HG02885 (cell line): ENCODE measurements around the gene DUOX1.
"Not testable (repeated sequence)": the region's sequence is repeated elsewhere in the genome, so short reads cannot be mapped to it uniquely, and the experiment has no call there.

Experiments
- ATAC-seq: cut with Tn5 transposase; IDR thresholded peaks from one replicate; pipeline ENCODE4 v1.9.1; 2021; ENCODE audit warnings: mild to moderate bottlenecking; ENCODE audit not compliant: unreplicated experiment, poor library complexity

DUOX1 gene

DNA sequence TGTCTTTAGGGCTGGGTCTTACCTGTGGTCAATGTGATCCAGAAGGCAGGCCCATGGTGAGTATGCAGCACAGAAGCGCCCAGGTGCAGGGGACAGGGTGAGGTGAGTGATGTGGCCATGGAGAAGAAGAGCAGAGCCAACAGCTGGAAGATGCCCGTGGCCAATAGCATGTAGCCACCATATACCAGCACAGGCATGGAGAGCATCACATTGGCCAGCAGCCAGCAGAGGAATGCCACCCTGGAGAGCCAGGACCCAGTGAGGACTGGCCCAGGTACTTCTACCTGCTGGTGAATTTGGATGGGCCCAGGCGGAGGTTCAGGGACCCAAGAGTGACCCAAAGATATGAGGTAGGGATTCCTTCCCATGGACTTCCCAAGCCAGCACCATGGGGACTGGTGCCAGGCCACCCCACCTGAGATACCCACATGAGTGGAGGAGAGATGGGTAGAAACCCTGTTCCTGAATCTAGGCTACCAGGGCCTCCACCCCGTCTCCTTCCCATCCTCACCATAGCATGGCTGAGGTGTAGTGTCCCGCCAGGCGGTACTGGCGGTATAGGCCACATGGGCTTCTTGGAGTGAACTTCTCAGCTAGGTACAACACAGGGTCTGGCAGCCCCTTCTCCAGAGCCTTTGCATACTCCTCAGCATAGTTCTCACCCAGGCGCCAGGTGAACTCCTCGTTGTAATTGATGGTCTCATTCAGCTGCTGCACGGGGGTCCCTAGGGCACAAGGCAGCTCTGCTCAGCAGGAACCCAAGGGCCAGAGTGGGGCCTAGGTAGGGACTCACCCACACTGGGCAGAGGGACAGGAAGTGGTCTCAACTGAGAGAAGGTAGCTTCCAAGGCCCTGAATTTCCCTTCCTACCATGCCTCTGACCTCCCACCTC is 9.5 kb upstream of the DUOX1 start:
- ATAC-seq: no peak

DNA sequence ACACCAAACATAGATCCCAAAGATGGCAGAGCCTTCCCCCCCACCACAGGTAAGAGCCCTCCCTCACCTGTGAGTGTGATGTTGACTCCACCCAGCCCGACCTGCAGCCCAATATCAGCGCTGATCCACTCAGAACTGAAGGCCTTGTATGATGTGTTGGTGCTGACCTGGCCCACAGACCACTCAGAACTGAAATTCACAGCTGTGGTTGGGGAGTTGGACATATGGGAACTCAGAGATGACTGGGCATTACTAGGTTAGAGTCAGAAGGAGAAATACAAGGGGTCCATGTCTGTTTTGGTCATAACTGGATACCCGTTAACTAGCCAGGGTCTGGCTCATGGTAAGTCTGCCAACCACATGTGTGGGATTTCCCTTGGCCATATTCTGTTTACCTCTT is 8.8 kb upstream of the DUOX1 start:
- ATAC-seq: no peak

DNA sequence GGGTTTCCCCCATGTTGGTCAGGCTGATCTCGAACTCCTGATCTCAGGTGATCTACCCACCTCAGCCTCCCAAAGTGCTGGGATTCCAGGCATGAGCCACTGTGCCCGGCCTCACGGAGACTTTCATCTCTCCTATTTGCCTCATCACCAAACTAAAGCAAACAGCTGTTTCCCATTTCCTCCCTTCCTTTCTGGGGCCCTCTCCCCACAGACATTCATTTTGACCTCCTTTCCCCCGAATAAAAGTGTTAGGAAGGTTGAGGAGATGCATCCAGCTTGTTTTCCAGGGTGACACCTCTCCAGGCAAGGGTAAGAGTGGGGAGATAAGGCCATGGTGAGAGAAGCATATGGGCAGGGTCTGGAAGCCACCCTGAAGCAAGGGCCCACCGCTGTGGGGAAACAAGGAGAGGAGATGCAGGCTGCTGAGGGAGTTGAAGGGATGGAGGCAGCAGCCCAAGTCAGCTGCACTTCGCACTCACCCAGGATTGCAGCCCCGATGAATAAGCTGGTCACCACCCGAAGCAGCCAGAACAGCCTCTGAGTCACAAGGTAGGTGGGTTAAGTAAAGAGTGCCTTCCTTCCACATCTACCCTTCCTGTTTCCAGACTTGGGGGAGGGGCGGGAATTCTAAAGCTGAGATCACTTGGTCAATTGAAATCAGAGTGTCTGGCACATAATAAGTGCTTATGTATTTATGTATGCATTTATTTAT is 7.9 kb upstream of the DUOX1 start:
- ATAC-seq: no peak

DNA sequence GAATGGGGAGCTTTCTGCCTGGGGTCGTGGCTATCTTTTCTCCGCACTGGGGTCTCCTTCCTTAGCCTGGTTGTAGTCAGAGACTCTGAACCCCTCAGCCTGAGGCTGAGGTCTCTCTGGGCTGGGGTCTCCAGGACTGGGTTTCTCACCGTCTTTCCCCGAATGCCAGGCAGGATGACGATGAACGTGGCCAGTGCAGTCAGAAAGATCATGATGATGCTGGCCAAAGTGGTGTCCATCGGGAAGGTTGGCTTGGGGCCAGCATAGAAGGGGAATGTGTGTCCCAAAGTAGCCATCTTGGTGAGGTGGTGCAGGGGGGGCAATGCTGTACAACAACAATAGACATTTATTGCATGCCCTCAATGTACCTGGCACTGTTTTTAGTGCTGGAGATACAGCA is 7.1 kb upstream of the DUOX1 start:
- ATAC-seq: no peak

DNA sequence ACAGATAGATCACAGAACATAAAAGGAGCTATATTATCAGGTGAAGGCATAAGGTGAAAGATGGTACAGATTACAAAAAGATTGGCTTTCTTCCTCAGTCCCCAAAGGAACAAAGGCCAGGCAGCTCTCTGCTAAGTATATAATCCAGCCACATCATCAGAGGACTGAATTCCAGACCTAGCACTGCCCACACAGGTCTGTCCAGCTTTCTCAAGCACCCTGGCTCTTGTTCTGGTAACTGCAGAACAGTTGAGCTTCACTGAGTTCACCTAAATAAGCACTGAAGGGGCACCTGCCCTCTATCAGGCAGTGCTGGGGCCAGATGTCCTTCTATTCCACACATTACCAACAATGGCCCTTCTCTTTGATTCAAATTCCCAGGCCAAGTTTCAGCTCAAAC is 6.4 kb upstream of the DUOX1 start:
- ATAC-seq: no peak

DNA sequence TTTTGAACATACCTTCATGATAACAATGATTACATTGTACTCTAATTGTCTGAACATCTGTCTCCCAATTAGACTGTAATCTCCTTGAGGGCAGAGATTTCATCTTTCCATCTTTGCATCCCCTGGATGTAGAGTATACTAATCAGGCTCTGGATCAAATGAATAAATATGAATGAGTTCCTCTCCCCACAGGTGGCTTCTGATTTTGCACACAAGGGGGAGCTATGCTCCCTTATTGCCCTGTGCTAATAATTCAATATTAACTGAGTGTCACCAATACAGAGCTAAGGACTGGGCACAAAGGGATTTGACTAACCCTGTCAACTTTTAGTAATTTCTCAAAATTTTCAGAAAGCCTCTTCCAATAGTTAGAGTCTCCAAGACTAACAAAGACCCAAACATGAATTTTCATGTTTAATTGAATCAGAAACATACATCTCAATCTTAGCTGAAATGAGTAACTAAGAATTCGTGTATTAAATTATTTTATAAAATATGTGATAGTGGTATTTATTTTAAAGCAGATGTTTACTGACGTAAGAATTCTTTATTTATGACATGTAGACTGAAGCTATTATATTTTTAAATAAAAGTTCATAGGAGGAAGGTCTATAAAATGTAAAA is 3.1 kb upstream of the DUOX1 start:
- no peak for ATAC-seq

DNA sequence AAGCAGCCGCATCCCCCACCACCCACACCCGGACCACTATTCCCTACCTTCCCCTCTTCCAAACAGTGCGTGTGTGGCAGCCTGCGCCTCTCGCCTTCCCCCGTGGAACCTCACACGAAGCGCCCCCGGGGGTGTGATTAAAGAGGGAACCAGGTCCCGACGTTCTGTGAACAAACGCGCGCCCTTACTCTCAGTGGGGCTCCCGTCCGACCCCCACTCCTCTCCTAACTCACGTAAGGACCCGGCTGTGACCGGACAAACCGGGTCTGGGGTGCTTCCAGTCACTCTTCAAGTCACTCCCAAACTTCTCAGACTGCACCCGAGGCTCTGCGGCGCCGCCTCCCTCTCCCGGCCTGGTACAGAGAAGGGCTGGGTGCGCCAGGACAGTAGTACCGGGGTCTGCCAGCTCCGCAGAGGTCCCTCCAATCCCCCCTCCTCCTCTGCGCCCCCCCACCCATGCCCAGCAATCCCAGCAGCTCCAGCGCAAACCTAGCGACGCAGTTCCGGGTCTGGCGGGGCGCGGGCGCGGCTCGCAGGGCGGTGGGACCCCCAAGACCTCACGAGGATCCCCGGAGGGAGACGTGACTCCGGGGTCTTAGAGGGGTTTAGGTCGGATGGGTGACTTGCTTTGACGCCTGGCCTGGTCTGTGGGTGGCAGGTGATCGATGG is 689 bp upstream of the DUOX1 start:
- no peak for ATAC-seq

DNA sequence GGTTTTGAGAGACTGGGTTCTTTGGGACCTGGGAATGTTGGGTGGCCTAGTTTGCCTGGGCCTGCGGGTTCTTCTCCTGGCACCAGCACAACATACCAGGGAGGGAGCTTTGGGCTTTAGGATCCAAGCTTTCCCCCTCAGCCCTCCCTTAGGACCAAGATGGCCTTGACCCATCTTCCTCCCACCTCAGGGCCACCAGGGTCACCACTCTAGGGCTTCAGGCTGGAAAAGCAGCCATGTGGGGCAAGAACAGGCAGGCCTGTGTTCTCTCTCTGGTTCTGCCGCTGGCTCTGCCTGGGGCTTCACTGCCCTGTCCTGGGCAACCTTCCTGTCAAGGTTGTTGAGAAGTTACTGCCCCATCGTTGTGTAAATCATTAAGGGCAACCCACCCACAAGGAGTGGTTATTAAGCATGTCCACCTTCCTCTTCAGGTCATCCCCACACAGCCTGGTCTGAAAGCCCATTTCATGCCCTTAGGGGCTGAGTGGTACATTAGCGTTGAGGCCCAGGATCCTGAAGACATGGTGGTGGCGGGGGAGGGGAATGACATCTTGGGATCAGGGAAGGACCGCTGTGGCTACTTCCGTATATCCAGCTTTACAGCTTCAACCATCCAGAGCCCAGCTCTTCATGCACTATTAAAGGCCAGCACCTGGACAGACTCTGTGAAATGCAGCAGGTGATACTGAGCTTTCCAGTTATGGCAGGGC is 652 bp downstream of the DUOX1 start:
- no peak for ATAC-seq

DNA sequence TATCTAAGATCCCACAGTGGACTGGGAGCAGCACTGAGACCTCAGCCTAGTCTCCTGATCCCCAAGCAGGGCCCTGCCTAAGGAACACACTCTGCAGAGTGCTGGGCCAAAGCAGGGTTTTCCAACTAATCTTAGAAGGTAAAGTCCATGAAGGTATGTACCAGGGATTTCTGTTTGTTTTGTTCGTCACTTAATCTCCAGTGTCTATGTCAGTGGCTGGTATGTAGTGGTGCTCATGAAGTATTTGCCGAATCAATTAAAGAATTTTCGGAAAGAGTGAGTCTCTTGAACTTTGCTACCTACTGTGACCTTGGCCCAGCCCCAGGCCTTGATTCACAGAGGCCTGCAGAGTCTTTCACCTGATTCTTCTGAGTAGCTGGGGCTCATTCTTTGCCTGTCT is 1.7 kb downstream of the DUOX1 start:
- no peak for ATAC-seq

DNA sequence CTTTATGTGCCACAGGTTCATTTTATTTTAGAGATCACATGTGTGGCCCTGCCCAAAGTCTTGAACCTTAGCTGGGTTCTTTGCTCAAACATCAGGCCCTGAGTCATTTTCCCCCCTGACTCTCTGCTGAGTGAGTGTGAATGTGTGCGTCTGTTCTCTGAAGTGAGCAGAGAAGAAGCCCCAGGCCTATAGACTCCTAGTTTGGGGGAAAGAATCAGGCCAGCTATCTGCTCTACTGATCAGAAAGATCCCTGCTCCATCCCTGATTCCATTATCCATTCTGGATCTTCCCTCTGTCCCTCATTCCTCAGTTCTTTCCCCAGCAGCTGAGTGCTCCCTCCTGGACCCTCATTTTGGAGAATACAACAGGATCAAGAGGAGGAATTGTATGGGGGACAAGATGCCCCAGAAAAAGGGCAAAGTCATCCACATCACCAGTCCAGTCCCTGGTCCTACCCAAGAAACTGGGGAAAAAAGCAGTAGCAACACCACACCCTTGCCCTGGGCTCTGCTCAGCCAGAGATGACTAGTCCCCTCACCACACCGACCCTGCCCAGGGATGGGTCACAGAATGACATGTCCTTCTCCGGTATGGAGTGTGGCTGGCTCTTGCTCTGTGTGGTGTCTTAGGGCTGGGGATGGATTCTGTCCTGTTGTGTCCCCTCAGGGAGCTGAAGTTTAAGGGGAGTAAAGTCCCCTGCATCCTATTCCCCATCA is 3.2 kb downstream of the DUOX1 start:
- ATAC-seq: no peak

DNA sequence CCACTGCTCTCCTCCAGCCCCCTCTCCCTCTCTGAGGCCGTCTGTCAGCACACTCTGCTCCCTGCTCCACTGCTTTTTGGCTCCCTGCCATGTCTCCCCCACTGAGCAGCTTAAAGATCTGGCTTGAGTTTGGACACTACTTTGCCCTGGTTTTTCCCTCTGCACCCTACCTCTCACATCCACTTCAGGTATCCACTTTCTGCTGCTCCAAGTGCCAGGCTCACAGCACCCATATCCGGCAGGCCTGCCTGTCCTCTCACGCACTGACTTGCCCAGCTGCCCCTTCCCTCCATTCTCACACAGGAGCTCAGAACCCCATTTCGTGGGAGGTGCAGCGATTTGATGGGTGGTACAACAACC is 3.7 kb downstream of the DUOX1 start:
- ATAC-seq: no peak

DNA sequence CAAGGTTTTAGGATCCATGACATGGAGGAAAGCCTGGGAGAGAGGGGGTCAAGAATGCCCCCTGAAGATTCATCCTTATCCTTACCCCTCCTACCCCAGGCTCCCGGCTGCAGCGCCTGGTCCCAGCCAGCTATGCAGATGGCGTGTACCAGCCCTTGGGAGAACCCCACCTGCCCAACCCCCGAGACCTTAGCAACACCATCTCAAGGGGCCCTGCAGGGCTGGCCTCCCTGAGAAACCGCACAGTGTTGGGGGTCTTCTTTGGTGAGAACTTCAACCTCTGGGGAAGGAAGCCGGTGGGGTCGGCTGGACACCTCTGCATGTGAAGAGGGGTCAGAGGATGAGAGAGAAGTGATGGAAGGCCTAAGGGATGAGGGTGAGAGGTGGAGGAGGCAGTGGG is 4.3 kb downstream of the DUOX1 start:
- ATAC-seq: no peak

DNA sequence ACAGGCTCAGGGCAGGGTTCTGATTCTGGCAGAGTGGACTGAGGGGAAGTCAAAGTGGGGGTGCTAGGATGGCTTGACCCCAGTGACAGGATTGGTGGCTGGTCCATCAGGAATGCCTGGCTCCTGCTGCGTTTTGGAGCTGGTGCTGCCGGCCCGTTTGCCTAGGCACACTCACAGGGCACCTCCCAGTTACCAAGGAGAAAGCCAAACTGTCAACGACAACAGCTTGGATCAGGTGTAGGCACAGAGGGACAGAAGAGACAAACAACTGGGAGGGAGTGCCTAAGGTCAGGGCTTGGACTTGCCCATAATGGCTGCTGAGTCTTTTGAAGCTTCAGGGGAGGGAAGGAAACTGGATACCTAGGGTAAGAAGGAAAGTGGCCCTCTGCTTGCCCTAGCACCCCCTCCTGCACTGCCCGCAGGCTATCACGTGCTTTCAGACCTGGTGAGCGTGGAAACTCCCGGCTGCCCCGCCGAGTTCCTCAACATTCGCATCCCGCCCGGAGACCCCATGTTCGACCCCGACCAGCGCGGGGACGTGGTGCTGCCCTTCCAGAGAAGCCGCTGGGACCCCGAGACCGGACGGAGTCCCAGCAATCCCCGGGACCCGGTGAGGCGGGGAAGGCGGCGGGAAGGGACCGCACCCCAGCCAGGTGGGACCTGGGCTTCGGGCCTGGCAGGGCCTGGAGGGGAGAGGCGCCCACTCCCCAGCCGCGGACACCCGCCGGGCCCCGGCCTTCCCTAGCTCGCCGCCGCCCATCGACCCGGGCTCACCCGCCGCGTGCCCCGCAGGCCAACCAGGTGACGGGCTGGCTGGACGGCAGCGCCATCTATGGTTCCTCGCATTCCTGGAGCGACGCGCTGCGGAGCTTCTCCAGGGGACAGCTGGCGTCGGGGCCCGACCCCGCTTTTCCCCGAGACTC is 5.1 kb downstream of the DUOX1 start:
- no peak for ATAC-seq

DNA sequence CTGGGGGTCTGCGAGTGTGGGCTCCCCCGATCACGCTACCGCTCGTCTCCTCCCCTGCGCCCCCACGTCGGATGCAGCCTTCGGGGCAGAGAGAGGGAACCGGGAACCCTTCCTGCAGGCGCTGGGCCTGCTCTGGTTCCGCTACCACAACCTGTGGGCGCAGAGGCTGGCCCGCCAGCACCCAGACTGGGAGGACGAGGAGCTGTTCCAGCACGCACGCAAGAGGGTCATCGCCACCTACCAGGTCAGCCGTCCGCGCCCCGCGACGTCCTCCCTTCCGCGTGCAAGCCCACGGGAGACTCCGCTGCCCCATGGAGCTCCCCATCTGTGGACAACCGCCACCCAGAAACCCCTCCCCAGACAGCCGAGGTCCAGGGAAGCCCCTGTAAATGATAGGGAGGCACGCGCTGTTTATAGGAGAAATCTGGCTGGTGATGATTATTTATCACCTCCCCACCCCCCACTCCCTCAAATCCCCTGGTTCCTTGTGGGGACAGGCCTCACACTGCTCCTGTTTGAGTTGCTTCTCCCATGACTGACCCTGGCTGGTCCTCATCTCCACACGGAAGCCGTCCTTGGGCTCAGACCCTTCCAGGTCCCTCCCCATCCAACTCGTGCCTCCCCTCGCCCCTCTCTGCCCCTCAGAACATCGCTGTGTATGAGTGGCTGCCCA is 6.0 kb downstream of the DUOX1 start:
- ATAC-seq: not testable (repeated sequence)

DNA sequence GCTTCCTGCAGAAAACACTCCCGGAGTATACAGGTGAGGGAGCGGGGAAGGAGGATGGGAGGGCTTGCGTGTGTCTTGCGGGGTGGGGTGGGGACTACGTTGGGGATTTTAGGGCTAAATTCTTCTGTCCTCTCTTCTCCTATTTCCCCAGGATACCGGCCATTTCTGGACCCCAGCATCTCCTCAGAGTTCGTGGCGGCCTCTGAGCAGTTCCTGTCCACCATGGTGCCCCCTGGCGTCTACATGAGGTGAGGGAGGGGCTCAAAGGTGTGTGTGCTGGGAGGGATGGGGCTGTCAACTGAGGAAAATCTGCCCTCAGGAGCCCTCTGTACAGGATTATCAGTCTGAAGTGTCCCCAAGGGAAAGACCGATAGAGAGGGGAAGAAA is 6.6 kb downstream of the DUOX1 start:
- no peak for ATAC-seq

DNA sequence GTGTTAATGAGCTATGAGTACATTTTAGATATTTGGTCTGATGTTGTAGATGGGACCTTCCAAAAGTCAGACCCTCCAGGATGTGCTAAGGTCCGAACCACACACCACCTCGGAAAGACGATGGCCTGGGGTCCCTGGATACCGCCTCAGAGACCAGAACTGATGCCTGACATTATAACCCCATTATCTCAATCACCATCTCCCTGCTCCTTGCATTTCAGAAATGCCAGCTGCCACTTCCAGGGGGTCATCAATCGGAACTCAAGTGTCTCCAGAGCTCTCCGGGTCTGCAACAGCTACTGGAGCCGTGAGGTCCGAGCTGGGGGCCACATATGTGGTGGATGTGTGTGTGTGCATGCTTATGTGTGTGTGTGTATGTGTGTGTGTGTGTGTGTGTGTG is 7.9 kb downstream of the DUOX1 start:
- ATAC-seq: no peak

DNA sequence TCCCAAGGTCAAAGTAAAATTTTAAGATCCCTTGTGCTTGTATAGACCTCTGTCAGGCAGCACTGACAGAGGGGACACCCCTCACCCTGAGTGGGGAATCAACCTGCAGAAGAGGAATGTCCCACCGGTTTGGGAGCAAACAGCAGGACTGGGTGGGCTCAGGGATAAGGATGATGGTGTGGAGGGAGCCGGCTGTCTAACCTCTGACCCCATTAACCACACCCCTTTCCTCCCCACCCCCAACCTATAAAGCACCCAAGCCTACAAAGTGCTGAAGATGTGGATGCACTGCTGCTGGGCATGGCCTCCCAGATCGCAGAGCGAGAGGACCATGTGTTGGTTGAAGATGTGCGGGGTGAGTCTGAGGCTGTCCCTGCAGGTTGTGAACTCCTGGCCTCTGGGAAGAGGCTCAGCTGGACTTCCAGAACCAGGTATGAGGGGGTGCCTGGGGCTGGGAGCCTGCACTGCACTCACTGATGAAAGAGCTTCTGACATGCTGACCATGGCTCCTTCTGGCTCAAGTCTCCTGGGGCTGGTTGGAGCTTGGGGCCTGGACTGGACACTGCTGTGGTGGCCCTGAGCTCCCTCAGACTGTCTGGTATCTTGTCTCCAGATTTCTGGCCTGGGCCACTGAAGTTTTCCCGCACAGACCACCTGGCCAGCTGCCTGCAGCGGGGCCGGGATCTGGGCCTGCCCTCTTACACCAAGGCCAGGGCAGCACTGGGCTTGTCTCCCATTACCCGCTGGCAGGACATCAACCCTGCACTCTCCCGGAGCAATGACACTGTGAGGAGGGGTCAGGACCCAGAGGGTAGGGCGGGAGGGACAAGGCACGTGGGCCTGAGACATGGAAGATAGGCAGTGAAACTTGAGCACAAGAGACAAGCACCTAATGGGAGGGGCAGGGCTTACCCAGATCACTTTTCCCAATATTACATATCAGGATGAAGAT is 9.3 kb downstream of the DUOX1 start:
- no peak for ATAC-seq
